NCI-H2171 (cell line): ENCODE measurements around the gene MYO5B.

Experiments used
- DNase-seq: peaks from one replicate; lab custom pipeline; 2025; lab: John Stamatoyannopoulos, UW

MYO5B gene

DNA sequence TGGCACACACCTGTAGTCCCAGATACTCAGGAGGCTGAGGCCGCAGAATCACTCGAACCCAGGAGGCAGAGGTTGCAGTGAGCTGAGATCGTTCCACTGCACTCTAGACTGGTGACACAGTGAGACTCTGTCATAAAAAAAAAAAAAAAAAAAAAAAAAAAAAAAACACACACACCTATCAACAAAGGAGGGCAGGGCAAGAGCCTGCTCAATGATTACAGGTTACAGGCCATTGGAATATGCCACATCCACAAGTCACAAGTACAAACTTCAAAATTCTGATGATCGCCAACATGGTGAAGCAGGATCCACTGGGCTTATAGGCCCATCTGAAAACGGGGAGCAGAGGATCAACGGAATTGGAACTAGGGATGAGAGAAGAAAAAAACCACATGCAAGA lies 6.3 kb downstream of the MYO5B start:
- DNase-seq = no peak

DNA sequence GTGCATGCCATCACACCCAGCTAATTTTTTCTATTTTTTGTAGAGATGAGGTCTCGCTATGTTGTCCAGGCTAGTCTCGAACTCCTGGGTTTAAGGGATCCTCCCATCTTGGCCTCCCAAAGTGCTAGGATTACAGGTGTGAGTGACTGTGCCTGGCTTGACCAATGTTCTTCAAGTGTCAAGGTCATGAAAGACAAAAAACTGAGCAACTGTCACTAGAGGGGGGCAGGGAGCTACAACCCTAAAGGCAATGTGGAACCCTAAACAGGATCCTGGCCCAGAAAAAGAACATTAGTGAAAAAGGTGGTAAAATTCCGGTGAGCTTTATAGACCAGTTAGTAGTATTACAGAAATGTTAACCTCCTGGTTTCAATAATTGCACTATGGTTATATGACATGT lies 7.3 kb downstream of the MYO5B start:
- no peak for DNase-seq

DNA sequence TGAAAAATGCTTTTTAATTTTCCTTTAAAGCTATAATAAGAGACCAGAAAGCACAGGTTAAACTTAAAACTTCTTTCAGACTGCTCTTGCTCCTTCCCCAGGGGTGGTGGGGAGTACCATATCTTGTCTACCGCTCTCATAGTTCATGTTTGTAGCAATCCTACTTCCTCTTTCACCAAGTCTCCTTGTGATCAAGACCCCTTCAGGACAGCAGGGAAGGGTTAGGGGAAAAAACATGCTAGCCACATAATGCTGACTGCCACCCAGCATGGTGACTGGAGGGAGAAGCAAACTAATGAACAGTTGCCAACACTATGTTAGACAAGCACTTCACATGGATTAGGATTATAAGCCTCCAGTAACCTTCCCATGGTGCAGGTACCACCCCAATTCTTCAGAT lies 8.6 kb downstream of the MYO5B start:
- no peak for DNase-seq

DNA sequence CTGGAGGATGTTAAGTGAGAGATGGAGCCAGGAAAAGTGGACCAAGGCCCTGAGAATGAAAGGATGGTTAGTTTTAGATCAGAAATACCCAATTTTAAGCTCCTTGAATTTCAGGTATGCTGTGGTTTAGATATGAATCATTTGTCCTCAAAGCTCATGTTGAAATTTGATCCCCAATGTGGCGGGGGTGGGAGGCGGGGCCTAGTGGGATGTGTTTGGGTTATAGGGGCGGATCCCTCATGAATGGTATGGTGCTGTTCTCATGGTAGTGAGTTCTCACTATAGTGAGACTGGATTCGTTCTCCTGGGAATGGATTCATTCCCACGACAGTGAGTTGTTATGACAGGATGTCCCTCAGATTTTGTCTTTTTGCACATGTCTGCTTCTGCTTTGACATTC lies 11.4 kb downstream of the MYO5B start:
- peak; percentile 2 for DNase-seq

DNA sequence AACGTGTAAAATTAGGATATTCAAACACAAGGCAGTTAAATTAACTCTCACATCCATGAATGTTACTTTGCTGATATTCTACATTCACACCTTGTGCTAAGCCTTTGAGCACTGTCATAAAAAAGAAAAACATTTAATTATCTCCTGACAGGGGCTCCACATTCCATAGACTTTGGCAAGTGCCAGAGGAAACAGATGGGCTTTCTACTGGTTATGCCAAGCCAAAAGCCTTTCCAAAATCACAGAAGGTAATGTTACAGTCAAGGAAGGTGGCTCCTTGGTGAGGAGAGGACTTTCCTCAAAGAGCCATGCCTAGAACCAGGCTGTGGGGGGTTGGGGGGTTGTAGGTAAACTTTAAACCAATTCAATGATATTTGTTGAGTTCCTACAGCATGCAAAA lies 12.4 kb downstream of the MYO5B start:
- peak; percentile 5 for DNase-seq

DNA sequence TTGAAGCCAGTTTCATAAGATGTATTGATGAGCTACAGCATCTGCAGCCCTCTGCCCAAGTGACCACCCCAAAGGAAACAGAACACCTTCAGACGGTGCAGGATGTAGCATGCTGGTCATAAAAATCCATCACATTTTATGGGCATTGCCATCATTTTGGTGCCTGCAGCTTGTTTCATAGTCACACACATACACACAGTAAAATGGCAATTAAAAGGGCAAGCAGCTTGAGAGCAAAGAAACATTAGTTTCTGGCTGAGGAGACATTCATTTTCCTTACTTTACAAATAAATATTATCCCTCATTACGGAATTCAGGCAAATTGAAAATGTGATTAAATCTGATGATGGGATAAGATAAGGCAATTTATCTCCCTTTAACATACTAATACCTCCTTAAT lies 13.4 kb downstream of the MYO5B start:
- DNase-seq = no peak

DNA sequence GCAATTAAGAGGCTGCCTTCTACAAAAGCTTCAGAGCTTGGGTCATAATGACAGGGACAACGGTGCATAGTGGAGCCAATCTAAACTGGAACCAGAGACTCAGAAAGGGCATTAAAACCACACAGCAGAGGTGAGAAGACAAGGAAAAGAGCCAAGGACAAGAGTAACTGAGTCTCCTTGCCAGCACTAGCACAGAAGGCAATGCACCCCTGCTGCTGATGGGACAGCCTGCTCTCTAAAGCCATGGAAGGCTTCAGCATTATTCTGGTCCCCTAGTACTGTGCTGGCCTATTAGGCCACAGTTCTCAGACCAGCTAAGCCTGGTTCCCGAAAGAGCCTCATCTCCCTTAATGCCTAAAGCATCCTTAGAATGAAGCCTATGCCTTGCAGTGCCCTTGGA lies 15.5 kb downstream of the MYO5B start:
- no peak for DNase-seq

DNA sequence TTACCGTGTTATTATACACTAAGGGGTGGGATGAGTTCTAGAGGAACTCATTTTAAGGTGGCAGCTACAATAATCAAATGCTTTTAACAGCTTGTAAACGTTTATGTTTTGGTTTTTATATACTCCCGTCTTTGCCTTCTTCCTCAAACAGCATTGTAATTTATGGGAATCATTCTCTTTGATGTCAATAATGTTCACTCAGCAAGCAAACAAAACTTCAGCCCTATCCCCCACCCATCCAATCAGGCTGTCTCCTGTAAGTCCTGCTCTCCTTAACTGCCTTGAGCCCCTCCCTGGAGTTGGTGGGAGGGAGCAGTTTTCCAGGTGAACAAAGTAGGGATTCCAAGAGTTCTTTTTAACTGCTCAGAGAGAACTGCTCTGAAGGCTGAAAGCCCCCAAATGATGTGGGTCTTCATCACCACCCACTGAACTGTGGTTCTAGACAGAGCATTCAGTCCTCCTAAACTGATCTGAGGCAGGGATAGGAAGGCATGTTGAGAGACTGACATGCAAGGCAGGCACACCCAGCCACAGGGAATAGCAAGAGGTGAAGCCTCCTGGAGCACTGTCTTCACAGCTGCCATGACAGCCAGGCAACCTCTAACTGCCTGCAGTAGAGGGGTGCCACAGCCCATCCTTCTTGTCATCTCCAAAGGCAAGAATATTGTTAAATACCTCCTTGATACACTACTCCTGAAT lies 17.5 kb downstream of the MYO5B start:
- no peak for DNase-seq

DNA sequence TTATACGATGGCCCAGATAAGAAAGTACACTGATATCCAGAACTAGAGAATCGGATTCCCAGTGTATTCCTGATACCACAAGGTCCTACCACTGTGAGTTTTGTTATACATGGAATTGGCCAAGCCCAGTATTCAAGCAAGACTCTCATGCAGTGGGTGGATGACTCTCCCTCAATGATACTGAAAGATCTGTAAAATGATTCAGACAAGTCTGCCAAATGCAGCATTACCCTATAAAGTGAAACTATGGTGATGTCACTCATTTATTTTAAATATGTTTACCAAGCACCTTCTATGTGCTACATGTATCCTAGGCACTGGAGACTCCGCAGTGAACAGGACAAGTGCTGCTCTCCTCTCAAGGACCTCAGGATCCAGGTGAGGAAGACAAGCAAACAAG lies 22.6 kb downstream of the MYO5B start:
- no peak for DNase-seq

DNA sequence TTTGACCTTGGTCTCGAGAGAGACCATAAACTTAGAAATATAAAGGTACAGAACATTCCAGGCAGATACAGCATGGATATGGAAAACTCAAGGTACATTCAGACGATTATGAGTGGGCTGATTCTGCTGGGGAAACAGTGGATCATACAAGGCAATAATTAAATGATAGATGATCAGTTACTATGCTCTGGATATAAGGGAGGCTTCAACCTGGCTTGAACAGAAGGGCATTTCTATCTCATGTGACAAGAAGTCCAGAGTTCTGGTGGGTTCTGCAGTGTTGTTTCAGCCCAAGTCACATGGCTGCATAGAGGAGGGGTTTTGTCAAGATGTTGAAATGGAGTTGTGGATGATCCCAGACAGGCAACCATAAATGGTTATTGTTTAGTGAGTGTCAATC lies 23.5 kb downstream of the MYO5B start:
- no peak for DNase-seq

DNA sequence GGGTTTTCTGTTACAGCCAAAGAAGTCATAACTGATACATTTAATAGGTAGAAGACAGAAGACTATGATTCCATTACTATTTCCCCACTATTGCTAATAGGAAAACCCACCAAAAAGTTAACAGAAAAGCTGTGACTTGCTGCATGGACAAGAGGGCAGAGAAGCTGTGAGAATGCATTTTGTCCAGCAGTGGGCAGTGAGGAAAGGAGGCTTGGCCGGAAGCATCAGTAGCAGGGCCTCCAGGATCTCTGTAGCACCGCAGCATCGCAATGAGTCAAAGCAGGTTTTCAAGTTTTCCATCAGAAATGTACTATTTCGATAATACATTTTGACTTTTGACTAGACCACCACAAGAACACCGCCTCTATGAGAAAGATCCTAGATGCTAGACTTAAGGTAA lies 24.9 kb downstream of the MYO5B start:
- no peak for DNase-seq

DNA sequence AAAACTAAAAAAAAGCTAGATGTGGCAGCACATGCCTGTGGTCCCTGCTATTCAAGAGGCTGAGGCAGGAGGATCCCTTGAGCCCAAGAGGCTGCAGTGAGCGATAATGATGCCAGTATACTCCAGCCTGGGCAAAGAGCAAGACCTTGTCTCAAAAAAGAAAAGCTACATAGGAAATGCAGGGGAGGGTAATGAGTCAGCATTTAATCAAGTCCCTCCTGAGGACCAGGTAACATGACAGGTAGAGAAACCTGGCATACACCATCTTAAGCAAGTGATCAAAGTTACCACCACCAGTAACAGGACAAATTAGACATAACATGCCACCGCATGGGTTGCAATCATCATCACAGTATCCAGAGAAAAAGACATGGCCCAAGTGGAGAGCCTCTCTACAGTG lies 25.8 kb downstream of the MYO5B start:
- no peak for DNase-seq

DNA sequence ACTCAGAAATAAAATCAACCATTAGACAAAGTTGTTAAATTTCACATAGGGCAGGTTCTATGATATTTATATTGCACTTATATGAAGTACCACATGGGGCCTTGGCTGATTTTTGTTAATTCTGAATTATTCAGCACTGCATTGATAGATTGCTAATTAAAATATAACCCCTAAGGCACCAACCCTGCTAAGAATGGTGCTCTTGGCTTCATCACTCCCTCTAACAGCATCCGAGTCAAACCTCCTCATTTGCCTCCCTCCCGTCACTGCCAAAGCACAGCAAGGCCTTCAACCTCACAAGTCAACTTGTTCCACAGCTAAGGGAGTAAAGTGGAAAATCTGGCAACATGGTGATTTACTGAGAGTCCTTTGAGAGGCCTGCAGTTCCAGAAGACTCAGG lies 27.0 kb downstream of the MYO5B start:
- no peak for DNase-seq

DNA sequence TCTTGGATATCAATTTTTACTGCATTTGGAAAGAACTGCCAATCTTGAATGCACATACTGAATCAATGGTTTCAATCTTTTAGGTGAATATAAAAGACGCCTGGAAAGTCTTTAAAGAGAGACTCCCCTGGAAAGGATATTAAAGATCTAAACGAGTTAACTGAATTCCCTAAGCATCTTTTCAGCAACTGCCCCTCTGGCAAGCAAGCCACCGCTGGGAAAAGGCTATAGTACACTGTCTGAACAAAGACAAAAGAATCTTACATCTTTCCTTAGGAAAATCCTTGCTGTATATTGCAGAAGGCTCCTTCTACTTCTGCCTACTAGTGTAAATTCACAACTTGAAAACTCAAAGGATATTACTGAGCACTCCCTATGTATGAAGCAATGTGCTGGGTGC lies 28.0 kb downstream of the MYO5B start:
- DNase-seq = no peak

DNA sequence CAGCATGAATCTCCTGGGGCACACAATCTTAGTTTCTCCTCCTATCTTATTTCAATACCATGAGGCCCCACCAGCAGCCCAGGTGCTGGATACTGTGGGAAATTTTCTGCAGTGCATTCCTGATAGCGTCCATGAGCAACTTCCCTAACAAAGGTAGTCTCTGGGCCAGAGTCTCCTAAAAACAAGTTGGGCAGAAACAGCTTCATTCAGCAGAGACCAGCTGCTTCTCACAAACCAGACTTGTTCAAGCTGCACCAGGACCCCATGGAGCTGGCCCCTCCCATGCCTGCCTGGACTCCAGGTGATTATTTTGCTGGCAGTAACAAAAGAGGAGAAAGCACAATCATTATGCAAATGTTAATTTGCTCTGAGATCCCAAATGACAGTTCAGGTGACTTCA lies 31.4 kb downstream of the MYO5B start:
- DNase-seq = no peak

DNA sequence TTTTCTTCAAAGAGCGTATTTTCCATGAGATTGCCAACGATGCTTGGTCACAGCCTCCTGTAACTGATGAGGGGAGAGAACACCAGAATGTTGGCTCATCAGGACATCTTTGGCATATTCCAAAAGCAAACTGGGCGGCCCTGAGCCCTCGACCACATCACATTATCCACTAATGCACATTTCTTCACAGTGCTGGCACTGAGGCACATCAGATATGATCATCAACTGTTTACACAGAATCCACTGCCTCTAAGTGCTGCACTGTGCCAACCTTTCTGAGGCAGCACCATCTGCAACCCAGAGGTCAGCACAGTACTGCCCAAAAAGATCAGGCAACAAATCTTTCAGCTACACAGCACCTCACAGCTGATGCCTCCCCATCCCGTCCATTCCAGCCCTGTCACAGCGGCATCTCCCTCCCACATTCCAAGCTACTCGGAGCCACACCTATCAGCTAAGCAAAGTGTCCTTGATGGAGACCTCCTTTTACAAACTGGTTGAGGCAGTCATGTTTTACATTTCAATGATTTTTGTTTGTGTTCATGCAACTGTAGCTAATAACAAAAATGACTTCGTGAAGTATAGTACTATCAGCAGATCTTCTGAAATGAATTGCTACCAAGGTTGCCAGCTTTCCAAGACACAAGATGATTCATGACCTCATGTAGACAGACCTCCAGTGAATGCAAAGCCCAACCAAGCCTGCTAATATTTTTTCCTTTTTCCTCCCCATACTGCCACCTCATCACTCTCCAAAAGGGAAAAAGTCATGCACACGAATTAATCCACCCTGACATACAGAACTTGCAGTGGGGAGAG lies 32.3 kb downstream of the MYO5B start:
- no peak for DNase-seq

DNA sequence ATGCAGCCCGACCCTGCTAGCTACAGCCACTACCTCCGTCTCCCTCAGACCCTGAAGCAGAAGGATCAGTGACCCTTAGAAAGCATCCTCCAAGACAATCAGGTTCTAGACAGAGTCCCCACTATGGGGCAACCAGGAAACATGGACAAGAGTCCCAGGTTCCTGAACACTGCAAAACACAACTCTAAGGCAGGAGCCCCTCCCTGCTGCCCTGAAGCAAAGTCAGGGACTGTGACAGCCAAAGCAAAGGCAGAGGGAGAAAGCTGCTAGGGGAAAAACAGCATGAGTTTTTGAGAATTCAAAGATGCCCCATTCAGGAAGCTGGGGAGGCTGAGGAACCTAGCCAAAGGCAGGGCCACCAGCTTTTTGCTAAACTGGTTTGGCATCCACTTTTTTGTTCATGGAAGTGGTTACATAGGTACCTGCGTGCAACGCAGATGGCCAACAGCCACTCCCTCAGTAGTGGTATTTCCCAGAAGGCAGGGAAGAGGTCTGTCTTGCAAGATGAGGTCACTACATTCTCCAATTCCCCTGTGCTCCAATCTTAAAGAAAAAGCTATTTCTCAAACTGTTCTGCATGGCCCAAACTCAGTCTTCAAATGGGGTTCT lies 33.2 kb downstream of the MYO5B start:
- no peak for DNase-seq

DNA sequence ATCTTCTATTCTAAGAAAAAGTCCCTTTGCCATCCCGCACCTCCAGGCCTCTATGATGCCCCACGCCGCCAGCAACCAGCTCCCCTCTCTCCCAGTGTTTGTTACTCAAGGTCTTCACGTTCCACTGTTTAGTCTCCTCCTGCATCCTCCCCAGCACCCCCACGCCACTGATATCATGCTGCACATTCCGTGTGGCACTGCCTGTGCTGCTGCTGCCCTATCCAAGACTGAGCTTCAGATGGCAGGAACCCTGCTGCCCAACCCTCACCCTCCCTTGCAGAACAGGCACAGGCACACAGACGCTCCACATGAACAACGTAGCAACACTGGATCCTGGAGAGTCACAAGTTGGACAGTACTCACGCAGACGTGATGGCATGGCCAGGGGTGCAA lies 35.3 kb downstream of the MYO5B start:
- no peak for DNase-seq

DNA sequence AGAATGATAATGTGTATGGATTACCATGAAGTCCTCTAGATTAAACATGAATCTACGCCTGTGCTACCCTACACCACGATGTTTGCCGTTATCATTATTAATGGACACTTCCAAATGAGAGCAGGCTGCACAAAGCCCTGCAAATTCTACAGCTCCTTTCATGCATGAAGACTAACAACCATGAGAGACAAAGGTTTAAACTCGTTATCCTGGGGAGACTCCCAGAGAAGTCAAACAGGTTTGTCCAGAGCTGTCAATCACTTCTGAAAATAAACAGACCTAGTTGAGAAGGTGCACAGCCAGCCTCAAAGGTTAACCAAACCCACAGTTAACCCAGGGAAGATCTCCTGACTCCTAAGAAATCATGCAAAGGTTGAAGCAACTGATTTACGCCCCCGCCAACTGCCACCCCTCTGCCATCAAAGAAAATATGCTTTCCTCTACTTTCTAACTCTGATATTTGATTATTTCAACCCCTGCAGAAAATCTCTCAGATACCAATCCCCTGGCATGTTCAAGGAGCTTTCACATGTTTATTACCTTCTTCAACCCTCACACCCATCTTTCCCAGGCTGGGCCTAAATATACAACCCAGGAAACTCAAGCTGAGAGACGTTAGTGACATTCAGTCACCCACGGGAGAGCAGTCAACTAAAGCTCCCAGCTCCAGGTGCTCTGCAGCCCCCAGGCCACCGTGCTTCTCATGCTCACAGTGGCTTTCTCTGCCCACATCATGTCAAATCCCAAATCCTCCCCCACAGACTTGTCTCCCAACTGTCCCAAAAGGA lies 35.9 kb downstream of the MYO5B start:
- no peak for DNase-seq

DNA sequence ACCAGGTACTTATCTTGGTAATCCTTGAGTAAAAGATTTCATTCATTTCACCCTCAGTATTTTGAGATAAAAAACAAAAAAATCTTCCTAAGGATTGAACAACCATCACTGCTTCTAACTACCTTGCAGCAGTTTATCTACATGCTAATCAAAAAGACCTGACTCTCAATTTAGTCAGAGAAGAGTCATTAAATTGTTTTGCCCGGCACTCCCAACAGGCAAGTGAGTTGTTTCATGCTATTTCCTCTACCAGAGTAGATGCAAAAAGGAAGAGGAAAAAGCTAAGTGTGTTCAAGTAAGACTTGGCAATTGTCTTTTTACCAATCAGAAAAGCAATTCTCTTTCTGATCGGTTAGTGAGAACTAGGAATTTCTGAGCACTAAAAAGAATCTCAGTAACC lies 39.5 kb downstream of the MYO5B start:
- no peak for DNase-seq

DNA sequence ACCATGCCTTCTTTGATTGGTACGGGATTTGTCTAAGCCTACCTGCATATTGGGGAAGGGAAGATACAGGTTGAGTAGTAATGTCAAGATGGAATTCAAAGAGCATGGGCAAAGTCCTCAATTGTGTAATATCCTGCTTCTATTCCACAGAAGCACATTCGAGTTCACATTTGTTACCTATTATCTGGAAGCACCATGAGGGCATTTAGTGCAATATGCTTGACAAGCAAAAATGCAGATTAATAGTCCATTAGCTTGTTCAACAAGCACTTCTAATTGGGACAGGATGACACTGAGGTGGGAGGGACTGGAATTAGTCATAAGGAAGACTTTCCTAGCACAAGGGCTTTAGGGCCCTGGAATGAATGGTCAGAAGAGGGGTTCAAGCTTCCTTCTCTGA lies 40.5 kb downstream of the MYO5B start:
- DNase-seq = no peak

DNA sequence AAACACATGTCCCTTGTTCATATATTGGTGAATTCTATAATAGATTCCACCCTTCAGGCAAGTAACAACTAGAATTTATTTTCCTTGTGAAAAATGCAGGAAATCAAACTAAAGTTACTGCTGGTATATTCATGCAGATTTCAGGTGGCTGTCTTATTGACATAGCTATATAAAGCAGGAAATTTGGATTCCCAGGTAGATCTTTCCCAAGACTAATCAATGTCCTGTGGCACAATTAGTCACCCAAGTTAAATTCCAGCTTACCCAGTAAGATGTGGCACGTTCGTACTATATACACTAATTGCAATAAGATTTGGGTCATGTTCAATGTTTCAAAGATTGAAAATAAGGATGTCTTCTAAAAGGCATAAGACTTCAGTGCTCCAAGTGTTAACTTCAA lies 42.0 kb downstream of the MYO5B start:
- no peak for DNase-seq

DNA sequence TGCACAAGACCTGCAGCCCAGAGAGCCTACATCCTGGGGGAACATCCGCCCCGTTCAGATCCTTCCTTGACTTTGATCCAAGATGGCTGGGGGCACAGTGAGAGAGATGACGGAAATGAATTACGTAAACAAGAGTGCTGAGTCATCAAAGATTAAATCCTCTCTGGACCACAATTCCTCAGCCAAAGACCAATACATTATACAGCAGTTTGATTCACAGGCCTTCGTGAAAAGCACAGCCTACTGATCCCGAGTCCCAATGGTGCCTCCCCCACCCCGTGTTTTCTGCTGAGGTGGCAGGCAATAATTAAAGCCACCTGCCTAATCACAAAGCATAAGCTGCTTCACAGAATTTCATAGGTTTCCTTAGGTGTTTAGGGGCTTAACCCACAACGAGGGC lies 43.0 kb downstream of the MYO5B start:
- no peak for DNase-seq
